Activated T-cell treated with anti-CD3 and anti-CD28 coated beads, Interleukin-2, amount 50 U/mL, for 4 hours (primary cell): ENCODE data around the gene DNAJB2. TPM values are rescaled to one million over a fixed set of nuclear protein-coding genes. Genes with fewer than 3 reads are reported as not detected.
A peak's percentile ranks its signal among the peaks of the same experiment; 100 is the strongest.
"Not testable (repeated sequence)": the region's sequence is repeated elsewhere in the genome, so short reads cannot be mapped to it uniquely, and the experiment has no call there.

Experiments used
- ATAC-seq, 2 donors: fragments of 200-7000 bp; cut with Tn5 transposase; one replicate each; pipeline ENCODE4 v1.10.0; 2021
- DNase-seq: peaks from one replicate; pipeline ENCODE4 v3.0.0-alpha.2; 2020
- H3K27me3 Mint-ChIP-seq: one replicate; pipeline ENCODE4 v1.8.0; 2021; ENCODE audit warnings: low read depth, mixed read lengths
- H3K36me3 Mint-ChIP-seq: one replicate; pipeline ENCODE4 v1.8.0; 2022; ENCODE audit warnings: mixed read lengths; ENCODE audit not compliant: insufficient read depth
- H3K4me1 Mint-ChIP-seq: one replicate; pipeline ENCODE4 v1.8.0; 2021; ENCODE audit warnings: low read depth, mixed read lengths
- H3K4me3 Mint-ChIP-seq: one replicate; pipeline ENCODE4 v1.8.0; 2021; ENCODE audit warnings: mild to moderate bottlenecking, moderate library complexity, mixed read lengths
- H3K9me3 Mint-ChIP-seq: one replicate; pipeline ENCODE4 v1.8.0; 2021; ENCODE audit warnings: mixed read lengths
- total RNA-seq, 3 donors: library from RNA; stranded (reverse); gene quantifications; one replicate each; pipeline ENCODE4 v1.2.1, GENCODE V29; 2021

Gene DNAJB2
- total RNA-seq, 3 donors from 2014 or later, result 28.2 to 33.9 (median 30.9) TPM

GRCh38 chr2:219252084-219252483 lies 27.1 kb upstream of the DNAJB2 start:
- Mint-ChIP-seq H3K4me3 (peak overlapping the region; percentile 86), H3K27me3 (no peaks in the 10 kb centered on the region), H3K36me3 (peaks cover 30% of the 10 kb centered on the region), H3K9me3 (no peaks in the 10 kb centered on the region), H3K4me1 (peaks cover 69% of the 10 kb centered on the region)
- ATAC-seq, result no peak
- peak; percentile 36 for DNase-seq

- no peaks in the 10 kb centered on the region for H3K9me3 Mint-ChIP-seq
- H3K36me3 Mint-ChIP-seq, result peaks cover 30% of the 10 kb centered on the region
- DNase-seq (peak; percentile 34), ATAC-seq (no peak)
- H3K27me3 Mint-ChIP-seq, result no peaks in the 10 kb centered on the region
- H3K4me3 Mint-ChIP-seq, result peak overlapping the region; percentile 86
- peaks cover 64% of the 10 kb centered on the region for H3K4me1 Mint-ChIP-seq
These were observed 26.6 kb upstream of the DNAJB2 start for GRCh38 chr2:219252570-219252899.

GRCh38 chr2:219252900-219253752 lies 26.0 kb upstream of the DNAJB2 start, which contains the start of gene TUBA4B:
Gene TUBA4B (plus strand): TSS chr2:219253243. CDS start chr2:219253408, 165 bp downstream.
- peak; percentile 15 to 16 for ATAC-seq
- Mint-ChIP-seq H3K9me3 (no peaks in the 10 kb centered on the region), H3K36me3 (peaks cover 29% of the 10 kb centered on the region), H3K4me3 (peak within 1 kb of the TSS; percentile 86), H3K4me1 (peaks cover 59% of the 10 kb centered on the region), H3K27me3 (no peaks in the 10 kb centered on the region)
- DNase-seq, result peak; percentile 36

- no peaks in the 10 kb centered on the region for H3K27me3 Mint-ChIP-seq
- no peaks in the 10 kb centered on the region for H3K9me3 Mint-ChIP-seq
- DNase-seq, result peak; percentile 89
- ATAC-seq, result peak; percentile 78 to 82
- peaks cover 50% of the 10 kb centered on the region for H3K4me1 Mint-ChIP-seq
- H3K36me3 Mint-ChIP-seq, result peaks cover 23% of the 10 kb centered on the region
- peak within 1 kb of the TSS; percentile 86 for H3K4me3 Mint-ChIP-seq
These were observed 25.2 kb upstream of the DNAJB2 start, which contains the start of gene TUBA4A for GRCh38 chr2:219253753-219254589. Gene TUBA4A (minus strand): TSS chr2:219253918. CDS start chr2:219253858, 60 bp downstream.

- H3K27me3 Mint-ChIP-seq, result no peaks in the 10 kb centered on the region
- ATAC-seq (peak; percentile 51 to 60), DNase-seq (peak; percentile 37)
- H3K4me3 Mint-ChIP-seq, result peak overlapping the region; percentile 86
- H3K9me3 Mint-ChIP-seq, result no peaks in the 10 kb centered on the region
- H3K4me1 Mint-ChIP-seq, result peaks cover 43% of the 10 kb centered on the region
- peaks cover 20% of the 10 kb centered on the region for H3K36me3 Mint-ChIP-seq
These were observed 24.5 kb upstream of the DNAJB2 start for GRCh38 chr2:219254590-219255201.

GRCh38 chr2:219258942-219259341 lies 20.2 kb upstream of the DNAJB2 start:
- not testable (repeated sequence) for H3K27me3 Mint-ChIP-seq, H3K4me3 Mint-ChIP-seq, H3K36me3 Mint-ChIP-seq, DNase-seq, ATAC-seq, H3K9me3 Mint-ChIP-seq
- peaks cover 14% of the 10 kb centered on the region for H3K4me1 Mint-ChIP-seq

GRCh38 chr2:219261024-219261855 lies 17.9 kb upstream of the DNAJB2 start:
- Mint-ChIP-seq H3K4me1 (no peaks in the 10 kb centered on the region), H3K36me3 (no peaks in the 10 kb centered on the region), H3K9me3 (no peaks in the 10 kb centered on the region), H3K27me3 (no peaks in the 10 kb centered on the region), H3K4me3 (no peak overlapping the region)
- ATAC-seq, result no peak
- no peak for DNase-seq

GRCh38 chr2:219266232-219266631 lies 12.9 kb upstream of the DNAJB2 start:
- Mint-ChIP-seq H3K4me1 (no peaks in the 10 kb centered on the region), H3K36me3 (no peaks in the 10 kb centered on the region), H3K27me3 (no peaks in the 10 kb centered on the region), H3K9me3 (no peaks in the 10 kb centered on the region), H3K4me3 (no peak overlapping the region)
- ATAC-seq, result no peak
- no peak for DNase-seq

GRCh38 chr2:219266886-219267285 lies 12.3 kb upstream of the DNAJB2 start:
- no peak for DNase-seq
- H3K4me1 Mint-ChIP-seq, result no peaks in the 10 kb centered on the region
- no peaks in the 10 kb centered on the region for H3K27me3 Mint-ChIP-seq
- no peaks in the 10 kb centered on the region for H3K36me3 Mint-ChIP-seq
- H3K9me3 Mint-ChIP-seq, result no peaks in the 10 kb centered on the region
- no peak overlapping the region for H3K4me3 Mint-ChIP-seq
- ATAC-seq, result no peak

GRCh38 chr2:219268294-219268693 lies 10.9 kb upstream of the DNAJB2 start:
- H3K9me3 Mint-ChIP-seq, result no peaks in the 10 kb centered on the region
- H3K4me3 Mint-ChIP-seq, result no peak overlapping the region
- no peak for ATAC-seq

GRCh38 chr2:219269362-219270054 lies 9.7 kb upstream of the DNAJB2 start:
- ATAC-seq, result no peak
- DNase-seq, result no peak
- Mint-ChIP-seq H3K27me3 (no peaks in the 10 kb centered on the region), H3K4me1 (no peaks in the 10 kb centered on the region), H3K36me3 (no peaks in the 10 kb centered on the region), H3K9me3 (no peaks in the 10 kb centered on the region), H3K4me3 (no peak overlapping the region)

More at GRCh38 chr2:219268294-219268693, 10.9 kb upstream of the DNAJB2 start:
- Mint-ChIP-seq H3K36me3 (no peaks in the 10 kb centered on the region), H3K4me1 (no peaks in the 10 kb centered on the region), H3K27me3 (no peaks in the 10 kb centered on the region)
- DNase-seq, result no peak

GRCh38 chr2:219270055-219270372 lies 9.2 kb upstream of the DNAJB2 start:
- H3K4me3 Mint-ChIP-seq, result no peak overlapping the region
- H3K4me1 Mint-ChIP-seq, result no peaks in the 10 kb centered on the region
- no peaks in the 10 kb centered on the region for H3K36me3 Mint-ChIP-seq
- ATAC-seq, result no peak
- H3K9me3 Mint-ChIP-seq, result no peaks in the 10 kb centered on the region
- no peaks in the 10 kb centered on the region for H3K27me3 Mint-ChIP-seq
- DNase-seq, result no peak

GRCh38 chr2:219271021-219271420 lies 8.1 kb upstream of the DNAJB2 start:
- no peak overlapping the region for H3K4me3 Mint-ChIP-seq
- ATAC-seq, result no peak
- H3K9me3 Mint-ChIP-seq, result no peaks in the 10 kb centered on the region

More at GRCh38 chr2:219271021-219271420, 8.1 kb upstream of the DNAJB2 start:
- DNase-seq, result no peak
- no peaks in the 10 kb centered on the region for H3K4me1 Mint-ChIP-seq
- no peaks in the 10 kb centered on the region for H3K27me3 Mint-ChIP-seq
- H3K36me3 Mint-ChIP-seq, result no peaks in the 10 kb centered on the region
